Kidney epithelial cell (primary cell): Measurements from ENCODE around the gene ELMOD1. TPM values are rescaled to one million over a fixed set of nuclear protein-coding genes. Genes with fewer than 3 reads are reported as not detected.

Experiments
- DNase-seq: peaks from one replicate; pipeline ENCODE4 v3.0.0-alpha.2; 2010; ENCODE audit warnings: low read depth
- H3K27me3 ChIP-seq: 2 replicates; pipeline ENCODE4 v1.6.0; 2011; ENCODE audit warnings: low read length; ENCODE audit not compliant: control insufficient read depth, insufficient read depth
- H3K36me3 ChIP-seq: 2 replicates; pipeline ENCODE4 v1.5.1; 2011; ENCODE audit warnings: low read length; ENCODE audit not compliant: control insufficient read depth, insufficient read depth
- H3K4me3 ChIP-seq: 2 replicates; pipeline ENCODE4 v1.5.1; 2011; ENCODE audit warnings: low read depth, mild to moderate bottlenecking, control low read depth, low read length
- CTCF ChIP-seq: IDR thresholded peaks from 2 replicates; pipeline ENCODE4 v1.5.1; 2011; ENCODE audit warnings: mild to moderate bottlenecking, moderate library complexity, low read length, control low read depth, inconsistent platforms; ENCODE audit not compliant: insufficient read depth, poor library complexity, severe bottlenecking
- total RNA-seq: library from RNA; depleted of rRNA; stranded (reverse); fragments of >200 nt; gene quantifications from 2 replicates; pipeline ENCODE4 v1.2.3, GENCODE V29; 2015

Gene ELMOD1
- 0.07 and 0.21 TPM in 2 replicates for total RNA-seq

- peak within 1 kb of the TSS; percentile 63 for H3K4me3 ChIP-seq
- H3K36me3 ChIP-seq: no peaks in the 10 kb centered on the region
- no peak for DNase-seq
- no peak for TF ChIP-seq CTCF
- H3K27me3 ChIP-seq: peaks cover 30% of the 10 kb centered on the region
Measured at GRCh38 chr11:107590460-107591377, at the start of gene ELMOD1. Gene ELMOD1, plus strand, starts transcription at chr11:107591147. Its CDS starts 27,043 bp downstream, at chr11:107618190.

DNA sequence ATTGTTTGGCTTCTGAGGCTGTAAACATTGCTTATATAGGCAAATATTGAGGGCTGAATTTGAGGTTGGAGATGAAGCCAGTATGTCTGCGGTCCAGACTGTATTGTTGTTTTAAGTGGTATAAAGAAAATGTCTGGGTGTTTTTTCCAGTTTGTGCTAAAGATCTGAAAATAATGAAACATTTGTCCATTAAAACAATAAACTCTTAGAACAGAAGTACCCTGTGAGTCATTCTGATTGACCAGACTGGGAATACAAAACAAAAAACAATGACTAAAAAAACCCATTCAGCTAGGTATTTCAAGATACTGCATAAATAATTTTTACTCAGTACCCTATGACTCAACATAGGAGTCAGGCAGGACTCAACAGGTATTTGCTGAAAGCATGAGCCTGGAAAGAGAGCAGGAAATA lies 45.8 kb upstream of the ELMOD1 start:
- Histone ChIP-seq H3K27me3 (no peaks in the 10 kb centered on the region), H3K4me3 (no peak overlapping the region), H3K36me3 (no peaks in the 10 kb centered on the region)
- peak; percentile 65 for DNase-seq
- TF ChIP-seq CTCF: no peak

DNA sequence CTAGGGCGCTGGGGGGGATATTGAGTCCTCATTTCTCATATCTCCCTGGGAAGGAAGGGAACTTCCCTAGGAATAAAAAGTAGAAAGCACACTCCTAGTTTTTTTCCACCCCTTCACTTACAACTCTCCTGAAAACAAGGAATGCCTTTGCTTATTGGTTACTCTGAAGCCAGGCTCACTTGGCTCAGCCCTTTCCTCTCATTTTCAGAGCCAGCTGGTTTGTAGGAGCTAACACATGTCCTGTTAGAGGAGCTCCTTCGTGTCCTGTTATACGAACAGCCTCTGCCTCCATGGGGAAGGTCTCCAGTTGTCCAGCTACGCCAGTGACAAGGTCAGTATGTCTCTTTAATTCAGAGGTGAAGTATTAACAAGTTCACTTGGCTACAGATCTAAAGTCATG lies 43.0 kb upstream of the ELMOD1 start:
- Histone ChIP-seq H3K36me3 (no peaks in the 10 kb centered on the region), H3K27me3 (no peaks in the 10 kb centered on the region), H3K4me3 (no peak overlapping the region)
- no peak for DNase-seq
- no peak for TF ChIP-seq CTCF

DNA sequence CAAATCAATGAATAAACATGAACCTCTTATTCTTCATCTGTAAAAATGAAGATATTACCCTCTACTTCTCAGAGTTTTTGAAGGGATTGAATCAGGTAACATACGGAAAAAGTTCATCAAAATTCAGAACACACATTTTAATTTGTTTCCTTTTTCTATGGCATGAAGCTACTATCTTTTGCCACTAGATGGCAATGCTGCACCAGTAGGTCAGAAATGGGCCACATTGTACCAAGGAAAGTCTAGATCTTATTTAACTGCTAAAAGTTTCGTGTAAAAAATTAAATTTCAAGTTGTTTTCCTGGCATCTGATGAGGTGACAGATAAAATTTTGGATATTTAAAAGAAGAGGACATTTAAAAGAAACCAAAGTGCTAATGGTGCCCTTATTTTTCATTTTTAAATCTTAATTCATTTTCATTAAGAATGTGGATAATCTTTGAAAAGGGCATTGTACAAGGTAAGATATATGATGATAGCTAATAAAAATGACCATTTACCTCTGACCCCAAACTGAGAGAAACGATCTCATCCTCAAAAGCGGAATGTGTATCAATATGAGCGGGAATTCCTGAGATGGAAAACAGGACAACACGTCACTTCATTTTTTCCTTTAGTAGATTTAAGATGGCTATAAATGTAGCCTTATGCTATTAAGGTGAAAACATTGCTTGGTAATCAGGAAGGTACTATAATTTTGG lies 41.5 kb upstream of the ELMOD1 start:
- H3K4me3 ChIP-seq: no peak overlapping the region
- no peaks in the 10 kb centered on the region for H3K27me3 ChIP-seq
- DNase-seq: no peak
- no peaks in the 10 kb centered on the region for H3K36me3 ChIP-seq
- peak; percentile 73 for TF ChIP-seq CTCF

GRCh38 chr11:107549954-107550285 lies 41.0 kb upstream of the ELMOD1 start:
- DNase-seq: no peak
- H3K27me3 ChIP-seq: no peaks in the 10 kb centered on the region
- H3K4me3 ChIP-seq: no peak overlapping the region
- no peak for TF ChIP-seq CTCF
- H3K36me3 ChIP-seq: no peaks in the 10 kb centered on the region
